Activated CD8-positive, alpha-beta memory T cell treated with anti-CD3 and anti-CD28 coated beads, Interleukin-2, amount 10 ng/mL, durations not matched to agents 7 days and 5 days (primary cell): ENCODE data around the gene SMARCD1. TPM values are rescaled to one million over a fixed set of nuclear protein-coding genes. Genes with fewer than 3 reads are reported as not detected.
"Not testable (repeated sequence)": the region's sequence is repeated elsewhere in the genome, so short reads cannot be mapped to it uniquely, and the experiment has no call there.

Experiments used
- ATAC-seq: fragments of 150-1000 bp; cut with Tn5 transposase; one replicate; pipeline ENCODE4 v1.10.0; 2021; ENCODE audit warnings: moderate library complexity
- CTCF ChIA-PET: fragments of 350-600 bp; sonication (Branson Sonifier 250); formaldehyde crosslinking; loops from one replicate; lab custom pipeline; 2021; ENCODE audit warnings: antibody characterized with exemption; lab: Charles Lee
- DNase-seq: peaks from one replicate; pipeline ENCODE4 v3.0.0-alpha.2; 2020
- H3K27ac Mint-ChIP-seq: one replicate; pipeline ENCODE4 v1.8.0; 2021; ENCODE audit warnings: mild to moderate bottlenecking, mixed read lengths
- H3K27me3 Mint-ChIP-seq: one replicate; pipeline ENCODE4 v1.8.0; 2021; ENCODE audit warnings: mixed read lengths
- H3K36me3 Mint-ChIP-seq: one replicate; pipeline ENCODE4 v1.8.0; 2021; ENCODE audit warnings: mild to moderate bottlenecking, mixed read lengths
- H3K4me1 Mint-ChIP-seq: one replicate; pipeline ENCODE4 v1.8.0; 2021; ENCODE audit warnings: mixed read lengths
- H3K4me3 Mint-ChIP-seq: one replicate; pipeline ENCODE4 v1.8.0; 2021; ENCODE audit warnings: mild to moderate bottlenecking, moderate library complexity, mixed read lengths
- H3K9me3 Mint-ChIP-seq: one replicate; pipeline ENCODE4 v1.8.0; 2022; ENCODE audit warnings: low read depth, mixed read lengths
- total RNA-seq, 2 experiments: library from RNA; stranded (reverse); gene quantifications; one replicate each; pipeline ENCODE4 v1.2.3, GENCODE V29; 2021

SMARCD1 gene
- total RNA-seq, 2 experiments from 2014 or later, result 62.0 to 80.8 TPM

- H3K4me3 Mint-ChIP-seq, result no peak overlapping the region
- H3K9me3 Mint-ChIP-seq, result no peaks in the 10 kb centered on the region
- ATAC-seq, result no peak
- H3K4me1 Mint-ChIP-seq, result peaks cover 11% of the 10 kb centered on the region
- CTCF ChIA-PET, result interaction anchor here (0.8 to 1.3 kb wide), 6 partner anchors 15 to 180 kb away, joined by 3 to 4 read pairs (median 3); partner anchors contain the start of gene CERS5
- no peak for DNase-seq
- H3K27ac Mint-ChIP-seq, result no peak overlapping the region
- no peaks in the 10 kb centered on the region for H3K27me3 Mint-ChIP-seq
- H3K36me3 Mint-ChIP-seq, result peaks cover 4% of the 10 kb centered on the region
These were observed 62.1 kb downstream of the SMARCD1 start for GRCh38 chr12:50147281-50147680.

- H3K4me3 Mint-ChIP-seq, ATAC-seq, DNase-seq, H3K36me3 Mint-ChIP-seq, H3K9me3 Mint-ChIP-seq, H3K27ac Mint-ChIP-seq, H3K27me3 Mint-ChIP-seq: not testable (repeated sequence)
- H3K4me1 Mint-ChIP-seq, result peaks cover 11% of the 10 kb centered on the region
- CTCF ChIA-PET, result interaction anchor here (0.9 to 1.3 kb wide), 3 partner anchors 15 to 181 kb away, joined by 3 to 4 read pairs (median 3); no protein-coding TSS in a partner anchor
These were observed 62.9 kb downstream of the SMARCD1 start for GRCh38 chr12:50148011-50148410.

GRCh38 chr12:50149311-50149710, 64.2 kb downstream of the SMARCD1 start:
- H3K9me3 Mint-ChIP-seq, result no peaks in the 10 kb centered on the region
- CTCF ChIA-PET, result interaction anchor here (0.8 to 1.5 kb wide), 4 partner anchors 11 to 182 kb away, joined by 3 to 4 read pairs (median 4); no protein-coding TSS in a partner anchor
- no peak overlapping the region for H3K4me3 Mint-ChIP-seq
- ATAC-seq, result no peak
- no peak for DNase-seq
- peaks cover 11% of the 10 kb centered on the region for H3K4me1 Mint-ChIP-seq
- peaks cover 4% of the 10 kb centered on the region for H3K36me3 Mint-ChIP-seq
- no peaks in the 10 kb centered on the region for H3K27me3 Mint-ChIP-seq
- H3K27ac Mint-ChIP-seq, result no peak overlapping the region

Other genes starting within 250 kb of the SMARCD1 start
- gene BCDIN3D, start 242.2 kb upstream of the SMARCD1 start, total RNA-seq, result 1 to 10 TPM; 8.2 to 8.3 TPM
- gene FAIM2, start 181.4 kb upstream of the SMARCD1 start, total RNA-seq, result under 1 TPM; 0.05 to 0.06 TPM
- not detected for gene AQP2, start 134.6 kb upstream of the SMARCD1 start, total RNA-seq
- not detected for gene AQP5, start 123.5 kb upstream of the SMARCD1 start, total RNA-seq
- gene AQP6, start 112.4 kb upstream of the SMARCD1 start, total RNA-seq, result not detected
- gene RACGAP1, start 59.8 kb upstream of the SMARCD1 start, total RNA-seq, result 100 to 1,000 TPM; 180 to 198 TPM
- 10 to 100 TPM; 19.0 to 28.3 TPM for gene ASIC1, start 27.7 kb upstream of the SMARCD1 start, total RNA-seq
- gene GPD1, start 18.7 kb downstream of the SMARCD1 start, total RNA-seq, result under 1 TPM in 1 of 2 experiments, not detected in 1; 0.30 TPM
- gene COX14, start 26.9 kb downstream of the SMARCD1 start, total RNA-seq, result 10 to 100 TPM; 55.1 to 64.5 TPM
- 10 to 100 TPM; 55.0 to 56.3 TPM for gene CERS5, start 82.0 kb downstream of the SMARCD1 start, total RNA-seq
- 10 to 100 TPM; 36.4 to 64.2 TPM for gene LIMA1, start 198.2 kb downstream of the SMARCD1 start, total RNA-seq